Left ventricle myocardium inferior (tissue), 1 donor: ENCODE results near the gene SLC39A2. TPM values are rescaled to one million over a fixed set of nuclear protein-coding genes. Genes with fewer than 3 reads are reported as not detected.
A peak's percentile ranks its signal among the peaks of the same experiment; 100 is the strongest.

ENCODE experiments used
- DNase-seq: peaks from one replicate; pipeline ENCODE4 v3.0.0-alpha.2; 2020
- H3K27ac ChIP-seq: fragments of 200-600 bp; replicated peaks from 2 replicates; pipeline ENCODE4 v1.8.0; 2021
- H3K27me3 ChIP-seq: fragments of 200-600 bp; 2 replicates; pipeline ENCODE4 v1.8.0; 2021; ENCODE audit warnings: low read depth
- H3K36me3 ChIP-seq: fragments of 200-600 bp; 2 replicates; pipeline ENCODE4 v1.8.0; 2021
- H3K4me1 ChIP-seq: fragments of 200-600 bp; 2 replicates; pipeline ENCODE4 v1.8.0; 2021
- H3K4me3 ChIP-seq: fragments of 200-600 bp; 2 replicates; pipeline ENCODE4 v1.8.0; 2021; ENCODE audit warnings: mild to moderate bottlenecking, moderate library complexity
- H3K9me3 ChIP-seq: fragments of 200-600 bp; replicated peaks from 2 replicates; pipeline ENCODE4 v1.8.0; 2021
- intact Hi-C: fragments of 100-400 bp; cut with micrococcal nuclease; formaldehyde crosslinking; loops from one replicate; pipeline ENCODE4 v1.11.0; 2022
- total RNA-seq: library from RNA; stranded (reverse); fragmentation: NEBNext Ultra II Directional; extraction: Animal tissue kit (Norgen Biotek cat#: 25700); gene quantifications from one replicate; pipeline ENCODE4 v1.2.1, GENCODE V29; 2021
- TF ChIP-seq, protein P1 (sequence below): fragments of 200-600 bp; IDR thresholded peaks from 2 replicates; pipeline ENCODE4 v1.8.0; 2021; ENCODE audit warnings: antibody characterized with exemption, mild to moderate bottlenecking, borderline replicate concordance
- donor health status: DM: no; HTN: yes; CAD: no; lungs with severe emphysema.

SLC39A2 gene
- total RNA-seq, 1 donor from 2014 or later: not detected

DNA sequence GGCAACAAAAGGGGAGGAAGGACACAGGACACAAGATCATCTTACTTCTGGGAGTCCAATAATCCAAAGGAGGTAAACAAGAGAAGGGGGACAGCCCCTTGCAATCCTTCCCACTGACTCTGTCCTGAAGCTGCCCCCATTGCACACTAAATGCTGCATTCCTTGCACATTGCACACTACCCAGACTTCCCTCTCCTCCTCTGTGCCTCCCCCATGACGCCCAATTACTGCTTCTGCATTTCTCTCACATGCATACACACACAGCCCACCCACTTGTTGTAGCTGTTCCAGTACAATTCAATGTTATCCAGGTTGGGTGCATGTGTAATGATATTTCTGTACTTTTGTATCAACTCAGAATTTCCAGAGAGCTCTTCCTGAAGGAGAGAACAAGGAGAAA lies 20.3 kb downstream of the SLC39A2 start:
- no peak overlapping the region for H3K27ac ChIP-seq
- H3K9me3 ChIP-seq: no peaks in the 10 kb centered on the region
- no peak for DNase-seq
- no peak overlapping the region for H3K4me3 ChIP-seq
- peaks cover 62% of the 10 kb centered on the region for H3K36me3 ChIP-seq
- H3K27me3 ChIP-seq: no peaks in the 10 kb centered on the region
- TF ChIP-seq, protein P1, sequence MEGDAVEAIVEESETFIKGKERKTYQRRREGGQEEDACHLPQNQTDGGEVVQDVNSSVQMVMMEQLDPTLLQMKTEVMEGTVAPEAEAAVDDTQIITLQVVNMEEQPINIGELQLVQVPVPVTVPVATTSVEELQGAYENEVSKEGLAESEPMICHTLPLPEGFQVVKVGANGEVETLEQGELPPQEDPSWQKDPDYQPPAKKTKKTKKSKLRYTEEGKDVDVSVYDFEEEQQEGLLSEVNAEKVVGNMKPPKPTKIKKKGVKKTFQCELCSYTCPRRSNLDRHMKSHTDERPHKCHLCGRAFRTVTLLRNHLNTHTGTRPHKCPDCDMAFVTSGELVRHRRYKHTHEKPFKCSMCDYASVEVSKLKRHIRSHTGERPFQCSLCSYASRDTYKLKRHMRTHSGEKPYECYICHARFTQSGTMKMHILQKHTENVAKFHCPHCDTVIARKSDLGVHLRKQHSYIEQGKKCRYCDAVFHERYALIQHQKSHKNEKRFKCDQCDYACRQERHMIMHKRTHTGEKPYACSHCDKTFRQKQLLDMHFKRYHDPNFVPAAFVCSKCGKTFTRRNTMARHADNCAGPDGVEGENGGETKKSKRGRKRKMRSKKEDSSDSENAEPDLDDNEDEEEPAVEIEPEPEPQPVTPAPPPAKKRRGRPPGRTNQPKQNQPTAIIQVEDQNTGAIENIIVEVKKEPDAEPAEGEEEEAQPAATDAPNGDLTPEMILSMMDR: no peak
- H3K4me1 ChIP-seq: peaks cover 74% of the 10 kb centered on the region
- intact Hi-C loops: no loop called here

DNA sequence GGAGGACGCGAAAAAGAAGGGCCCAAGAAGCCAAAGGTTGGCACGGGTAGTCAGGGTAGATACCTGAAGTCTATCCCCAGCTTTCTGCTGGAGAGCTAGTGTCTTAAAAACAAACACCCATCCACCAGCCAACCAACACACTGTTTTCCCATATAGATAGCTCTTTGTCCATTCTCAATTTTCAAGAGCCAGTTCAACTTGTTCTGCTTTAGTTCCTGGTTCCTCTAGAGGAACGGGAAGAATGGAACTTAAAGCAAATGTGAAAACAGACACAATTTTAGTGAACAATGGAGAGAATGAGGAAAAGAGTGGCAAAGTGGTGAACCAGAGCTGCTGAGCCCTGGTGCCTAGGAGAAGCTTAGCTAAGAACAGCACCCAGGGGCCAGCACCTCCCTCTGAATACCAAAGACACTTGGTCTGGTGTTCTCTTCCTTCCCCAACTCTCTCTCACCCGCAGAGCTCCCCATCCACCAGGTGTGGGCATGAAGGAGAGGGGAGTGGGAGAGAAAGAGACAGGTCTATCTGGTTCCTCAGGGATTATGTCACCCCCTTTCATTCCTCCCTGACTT lies 22.0 kb downstream of the SLC39A2 start:
- TF ChIP-seq, protein P1: no peak
- Histone ChIP-seq H3K27ac (peak overlapping the region; percentile 99), H3K9me3 (no peaks in the 10 kb centered on the region), H3K27me3 (no peaks in the 10 kb centered on the region), H3K4me3 (no peak overlapping the region), H3K36me3 (peaks cover 62% of the 10 kb centered on the region), H3K4me1 (peaks cover 76% of the 10 kb centered on the region)
- intact Hi-C loops: no loop called here
- DNase-seq: no peak

DNA sequence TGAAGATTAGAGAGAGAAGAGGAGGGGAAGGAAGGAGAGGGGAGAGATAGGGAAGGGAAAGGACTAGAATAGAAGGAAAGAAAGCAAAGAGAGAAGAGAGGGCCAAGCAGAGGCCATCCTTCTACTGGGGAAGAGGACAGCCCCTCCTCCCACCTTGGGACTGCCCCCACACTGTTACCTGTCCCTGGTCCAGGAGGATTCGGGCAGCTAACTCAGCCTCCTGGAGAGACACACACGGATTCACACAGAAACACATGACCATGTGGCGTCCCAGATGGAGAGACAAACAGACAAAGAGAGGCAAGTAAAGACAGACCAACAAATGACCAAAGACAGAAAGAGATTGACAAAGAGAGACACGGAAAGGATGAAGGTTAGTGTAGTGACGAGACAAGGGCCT lies 23.6 kb downstream of the SLC39A2 start:
- no peaks in the 10 kb centered on the region for H3K9me3 ChIP-seq
- H3K27me3 ChIP-seq: no peaks in the 10 kb centered on the region
- TF ChIP-seq, protein P1: no peak
- peak overlapping the region; percentile 99 for H3K27ac ChIP-seq
- H3K36me3 ChIP-seq: peaks cover 46% of the 10 kb centered on the region
- DNase-seq: no peak
- intact Hi-C loops: no loop called here
- H3K4me3 ChIP-seq: peak overlapping the region; percentile 83
- H3K4me1 ChIP-seq: peaks cover 71% of the 10 kb centered on the region

DNA sequence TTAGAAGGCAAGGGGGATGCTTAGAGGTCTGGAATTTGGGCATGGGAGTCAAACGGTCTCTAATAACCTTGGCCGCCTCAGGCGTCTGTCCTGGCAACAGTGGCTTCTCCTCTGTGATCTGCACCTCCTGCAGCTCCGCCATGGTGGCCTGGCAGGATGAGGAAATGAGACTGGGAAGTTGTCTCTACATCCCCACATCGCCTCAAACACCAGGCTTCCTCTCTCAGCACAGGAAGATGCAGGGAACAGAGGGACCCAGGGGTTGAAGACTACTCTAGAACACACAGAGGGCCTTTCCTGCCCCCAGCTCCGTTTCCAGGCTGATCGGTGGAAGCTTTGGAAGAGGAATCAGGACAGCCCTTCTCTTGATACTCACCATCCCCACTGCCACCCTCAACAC lies 24.1 kb downstream of the SLC39A2 start:
- Histone ChIP-seq H3K36me3 (peaks cover 41% of the 10 kb centered on the region), H3K4me3 (peak overlapping the region; percentile 83), H3K27ac (peak overlapping the region; percentile 99), H3K27me3 (no peaks in the 10 kb centered on the region), H3K4me1 (peaks cover 66% of the 10 kb centered on the region), H3K9me3 (no peaks in the 10 kb centered on the region)
- TF ChIP-seq, protein P1: no peak
- DNase-seq: peak; percentile 36
- intact Hi-C loops: no loop called here

DNA sequence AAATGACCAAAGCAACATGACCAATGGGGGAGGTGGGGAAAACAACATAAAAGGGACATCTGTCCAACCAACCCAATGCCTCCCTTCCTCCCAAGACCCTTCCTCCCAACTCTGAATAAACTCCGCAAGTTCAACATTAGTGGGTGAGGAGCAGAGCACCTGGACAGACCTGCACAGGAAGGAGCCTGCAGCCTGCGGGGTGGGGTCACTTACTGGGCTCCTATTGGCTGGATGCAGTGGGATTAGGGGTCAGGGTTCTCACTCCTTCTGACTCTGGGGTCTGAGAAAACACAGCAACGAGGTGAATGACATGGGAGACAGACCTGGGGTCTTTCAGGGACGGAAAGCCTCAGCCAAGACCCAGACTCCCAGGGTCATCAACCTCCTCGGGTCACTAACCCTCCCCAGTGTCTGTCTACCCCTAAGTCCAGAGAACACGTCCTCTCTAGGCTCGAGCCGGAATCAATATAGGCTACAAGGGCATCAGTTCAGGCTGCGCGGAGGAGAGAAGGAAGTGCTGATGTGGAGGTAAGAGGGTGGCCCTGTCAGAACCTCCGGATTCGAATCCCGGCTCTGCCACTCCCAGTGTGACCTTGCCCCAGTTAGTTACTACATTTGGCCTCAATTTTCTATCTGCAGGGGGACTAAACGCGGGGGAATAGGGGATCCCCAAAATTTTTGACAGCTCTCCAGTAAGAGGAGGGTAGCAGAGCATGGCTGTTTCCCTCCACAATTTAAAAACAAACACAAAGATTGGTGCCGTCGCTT lies 24.9 kb downstream of the SLC39A2 start:
- Histone ChIP-seq H3K36me3 (peaks cover 33% of the 10 kb centered on the region), H3K27me3 (no peaks in the 10 kb centered on the region), H3K4me3 (peak overlapping the region; percentile 83), H3K27ac (peak overlapping the region; percentile 99), H3K9me3 (no peaks in the 10 kb centered on the region), H3K4me1 (peaks cover 60% of the 10 kb centered on the region)
- intact Hi-C loops: no loop called here
- TF ChIP-seq, protein P1: no peak
- no peak for DNase-seq
